C4-2B (cell line): ENCODE results near the gene SVBP.
"Not testable (repeated sequence)": the region's sequence is repeated elsewhere in the genome, so short reads cannot be mapped to it uniquely, and the experiment has no call there.

ENCODE experiments used
- H3K27ac ChIP-seq: fragments of 450-650 bp; 2 replicates; pipeline ENCODE4 v1.5.1; 2017
- ZFX ChIP-seq: fragments of 450-650 bp; IDR thresholded peaks from 2 replicates; pipeline ENCODE4 v1.6.1; 2017
- TF ChIP-seq, protein P1 (sequence below): fragments of 450-650 bp; conservative IDR thresholded peaks from 2 replicates; pipeline ENCODE4 v1.5.1; 2017; ENCODE audit warnings: mild to moderate bottlenecking

The SVBP gene, protein sequence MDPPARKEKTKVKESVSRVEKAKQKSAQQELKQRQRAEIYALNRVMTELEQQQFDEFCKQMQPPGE

DNA sequence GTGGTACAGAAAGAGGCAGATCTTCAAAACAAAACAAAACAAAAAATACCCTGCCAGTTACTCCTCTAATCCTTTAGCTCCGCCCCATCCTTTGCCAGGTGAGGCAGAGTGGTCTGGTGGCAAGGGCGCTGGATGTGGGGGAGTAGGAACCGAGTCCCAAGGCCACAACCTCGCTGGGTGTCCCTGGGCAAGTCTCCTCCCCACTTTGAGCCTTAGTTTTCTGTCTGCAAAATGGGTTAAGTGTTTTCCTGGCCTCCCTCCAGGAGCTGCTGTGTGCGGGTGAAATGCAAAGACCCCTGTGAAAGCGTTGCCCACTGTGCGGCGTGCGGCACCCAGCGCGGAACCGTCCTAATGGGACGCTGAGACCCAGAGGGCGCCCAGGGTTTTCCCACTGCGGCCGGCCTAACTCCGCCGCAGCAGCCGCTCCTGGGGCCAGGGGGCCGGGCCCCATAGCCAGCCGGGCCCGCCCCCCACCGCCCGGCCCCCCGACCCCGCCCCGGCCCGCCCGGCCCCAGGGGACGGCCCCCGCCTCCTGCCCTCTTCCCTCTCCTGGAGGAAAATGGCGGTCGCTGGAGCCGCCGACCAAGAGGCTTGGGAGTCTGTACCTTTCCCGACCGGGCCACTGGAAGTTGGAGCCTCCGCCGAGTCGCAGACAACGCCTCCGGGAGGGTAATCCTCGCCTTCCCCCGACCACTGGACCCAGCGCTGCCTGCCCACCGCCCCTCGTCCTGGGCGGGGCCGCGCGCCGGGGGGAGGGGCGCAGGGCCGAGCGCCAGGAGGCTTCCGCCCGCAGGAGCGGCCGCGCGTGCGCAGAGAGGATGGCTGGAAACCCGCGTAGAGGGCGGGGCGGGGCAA is at the start of gene SVBP, which contains the start of gene ERMAP:
Gene SVBP, minus strand, starts transcription at position 813 of the 855 bp plus-strand sequence. CDS start 853 bp downstream, outside the sequence.
Gene ERMAP, plus strand, starts transcription at position 538 of the 855 bp plus-strand sequence. CDS start 13,327 bp downstream, outside the sequence.
- TF ChIP-seq, protein P1, sequence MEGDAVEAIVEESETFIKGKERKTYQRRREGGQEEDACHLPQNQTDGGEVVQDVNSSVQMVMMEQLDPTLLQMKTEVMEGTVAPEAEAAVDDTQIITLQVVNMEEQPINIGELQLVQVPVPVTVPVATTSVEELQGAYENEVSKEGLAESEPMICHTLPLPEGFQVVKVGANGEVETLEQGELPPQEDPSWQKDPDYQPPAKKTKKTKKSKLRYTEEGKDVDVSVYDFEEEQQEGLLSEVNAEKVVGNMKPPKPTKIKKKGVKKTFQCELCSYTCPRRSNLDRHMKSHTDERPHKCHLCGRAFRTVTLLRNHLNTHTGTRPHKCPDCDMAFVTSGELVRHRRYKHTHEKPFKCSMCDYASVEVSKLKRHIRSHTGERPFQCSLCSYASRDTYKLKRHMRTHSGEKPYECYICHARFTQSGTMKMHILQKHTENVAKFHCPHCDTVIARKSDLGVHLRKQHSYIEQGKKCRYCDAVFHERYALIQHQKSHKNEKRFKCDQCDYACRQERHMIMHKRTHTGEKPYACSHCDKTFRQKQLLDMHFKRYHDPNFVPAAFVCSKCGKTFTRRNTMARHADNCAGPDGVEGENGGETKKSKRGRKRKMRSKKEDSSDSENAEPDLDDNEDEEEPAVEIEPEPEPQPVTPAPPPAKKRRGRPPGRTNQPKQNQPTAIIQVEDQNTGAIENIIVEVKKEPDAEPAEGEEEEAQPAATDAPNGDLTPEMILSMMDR: no peak
- TF ChIP-seq ZFX: no peak
- peak within 1 kb of the TSS; percentile 79 for H3K27ac ChIP-seq

DNA sequence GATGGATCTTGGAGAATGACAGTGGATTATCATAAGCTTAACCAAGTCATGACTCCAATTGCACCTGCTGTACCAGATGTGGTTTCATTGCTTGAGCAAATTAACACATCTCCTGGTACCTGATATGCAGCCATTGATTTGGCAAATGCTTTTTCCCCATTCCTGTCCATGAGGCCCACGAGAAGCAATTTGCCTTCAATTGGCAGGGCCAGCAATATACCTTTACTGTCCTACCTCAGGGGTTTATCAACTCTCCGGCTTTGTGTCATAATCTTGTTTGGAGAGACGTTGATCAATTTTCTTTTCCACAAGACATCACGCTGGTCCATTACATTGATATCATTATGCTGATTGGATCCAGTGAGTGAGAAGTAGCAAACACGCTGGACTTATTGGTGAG is 49.4 kb upstream of the SVBP start:
- no peak overlapping the region for H3K27ac ChIP-seq
- no peak for TF ChIP-seq ZFX
- TF ChIP-seq, protein P1: no peak

DNA sequence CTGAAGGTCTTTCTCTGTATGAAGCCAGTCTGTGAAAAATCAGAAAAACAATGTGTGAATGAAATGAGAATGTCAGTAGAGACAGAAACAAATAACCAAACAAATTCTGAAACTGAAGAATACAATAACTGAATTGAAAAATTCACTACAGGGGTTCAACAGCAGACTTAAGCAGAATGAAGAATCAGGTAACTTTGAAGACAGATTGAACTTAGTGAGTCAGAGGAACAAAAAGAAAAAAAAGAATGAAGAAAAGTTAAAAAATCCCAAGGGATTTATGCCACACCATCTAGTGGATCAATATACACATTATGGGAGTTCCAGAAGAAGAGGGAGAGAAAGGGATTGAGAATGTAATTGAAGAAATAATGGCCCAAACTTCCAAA is 43.8 kb upstream of the SVBP start:
- no peak for TF ChIP-seq ZFX
- TF ChIP-seq, protein P1: no peak; the same call in 1 of the 2 replicates
- no peak overlapping the region for H3K27ac ChIP-seq

DNA sequence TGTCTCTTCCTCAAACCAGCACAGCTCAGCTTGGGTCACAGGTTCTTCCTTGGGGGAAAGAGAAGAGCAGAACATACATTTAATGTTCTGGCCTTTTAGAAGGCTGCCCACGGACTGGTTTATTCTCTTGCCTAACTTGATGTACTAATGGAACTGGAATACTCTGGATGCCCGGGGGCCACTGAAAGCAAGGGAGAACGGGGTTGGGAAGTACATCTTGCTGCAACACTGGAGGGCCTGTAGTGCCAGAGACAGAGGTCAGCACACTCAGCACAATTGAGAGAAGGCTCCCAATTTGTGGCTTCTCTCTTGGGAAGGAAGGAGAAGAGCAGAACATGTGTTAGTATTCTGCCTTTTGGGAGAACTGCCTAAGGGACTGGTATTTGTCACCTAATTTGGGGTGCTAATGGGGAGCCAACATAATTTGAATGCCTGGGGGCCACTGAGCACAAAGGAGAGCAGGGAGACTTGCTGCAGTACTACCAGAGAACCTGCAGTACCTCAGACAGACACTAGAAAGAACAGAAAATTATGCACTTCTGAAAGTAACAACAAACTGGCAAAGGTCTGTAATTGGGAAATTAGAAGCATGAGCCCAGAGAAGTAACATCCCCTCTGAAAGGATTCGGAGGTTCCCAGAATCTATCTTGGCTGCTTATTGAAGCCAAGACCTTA is 43.3 kb upstream of the SVBP start:
- TF ChIP-seq, protein P1: no peak; the same call in 1 of the 2 replicates
- TF ChIP-seq ZFX: no peak
- H3K27ac ChIP-seq: no peak overlapping the region

DNA sequence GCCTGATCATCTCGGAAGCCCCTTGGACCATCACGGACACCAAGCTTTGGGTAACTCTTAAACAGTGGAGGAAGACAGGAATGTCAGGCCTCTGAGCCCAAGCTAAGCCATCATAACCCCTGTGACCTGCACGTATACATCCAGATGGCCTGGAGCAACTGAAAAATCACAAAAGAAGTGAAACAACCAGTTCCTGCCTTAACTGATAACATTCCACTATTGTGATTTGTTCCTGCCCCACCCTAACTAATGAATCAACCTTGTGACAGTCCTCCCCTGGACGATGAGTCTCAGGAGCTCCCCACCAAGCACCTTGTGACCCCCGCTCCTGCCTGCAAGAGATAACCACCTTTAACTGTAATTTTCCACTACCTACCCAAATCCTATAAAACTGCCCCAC is 42.2 kb upstream of the SVBP start:
- H3K27ac ChIP-seq: not testable (repeated sequence)

DNA sequence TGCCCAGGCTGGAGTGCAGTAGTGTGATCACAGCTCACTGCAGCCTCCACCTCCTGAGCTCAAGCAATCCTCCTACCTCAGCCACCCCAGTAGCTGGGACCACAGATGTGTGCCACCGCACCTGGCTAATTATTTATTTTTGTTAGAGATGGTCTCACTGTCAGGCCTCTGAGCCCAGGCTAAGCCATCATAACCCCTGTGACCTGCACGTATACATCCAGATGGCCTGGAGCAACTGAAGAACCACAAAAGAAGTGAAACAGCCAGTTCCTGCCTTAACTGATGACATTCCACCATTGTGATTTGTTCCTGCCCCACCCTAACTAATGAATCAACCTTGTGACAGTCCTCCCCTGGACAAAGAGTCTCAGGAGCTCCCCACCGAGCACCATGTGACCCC is 39.4 kb upstream of the SVBP start:
- not testable (repeated sequence) for H3K27ac ChIP-seq

DNA sequence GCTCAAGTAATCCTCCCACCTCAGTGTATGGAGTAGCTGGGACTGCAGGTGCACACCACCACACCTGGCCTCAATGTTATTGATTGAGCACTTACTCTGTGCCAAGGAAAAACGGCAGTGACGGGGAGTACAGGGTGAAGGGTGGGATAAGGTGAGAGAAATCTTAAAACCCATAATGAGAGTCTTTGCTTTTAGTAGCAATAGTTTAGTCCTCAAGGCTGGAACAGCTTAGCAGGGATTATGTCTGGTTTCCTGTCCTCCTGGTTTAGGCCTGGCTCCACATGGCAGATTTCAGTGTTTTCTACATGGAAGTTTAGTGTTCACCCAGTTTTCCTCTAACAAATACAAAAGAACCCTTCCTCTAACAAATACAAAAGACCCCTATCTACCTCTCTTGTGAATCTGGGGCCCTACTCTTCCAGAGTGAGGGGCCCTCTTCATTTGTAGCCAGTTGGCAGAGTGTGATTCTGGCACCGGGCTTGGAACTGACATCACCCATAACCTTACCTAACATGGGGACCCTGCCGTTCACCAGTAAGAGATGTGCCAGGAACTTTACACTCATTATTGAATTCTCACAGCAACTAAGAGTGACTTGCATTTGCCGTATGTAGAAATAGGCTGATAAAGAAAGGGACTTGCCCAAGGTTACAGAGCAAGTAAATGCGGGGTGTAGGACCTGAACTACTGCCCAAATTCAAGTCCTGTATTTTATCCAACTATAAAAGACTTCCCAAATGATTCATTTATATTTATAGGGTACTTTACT is 36.1 kb upstream of the SVBP start:
- no peak for TF ChIP-seq ZFX
- TF ChIP-seq, protein P1: no peak
- no peak overlapping the region; the same call in 1 of the 2 replicates for H3K27ac ChIP-seq

DNA sequence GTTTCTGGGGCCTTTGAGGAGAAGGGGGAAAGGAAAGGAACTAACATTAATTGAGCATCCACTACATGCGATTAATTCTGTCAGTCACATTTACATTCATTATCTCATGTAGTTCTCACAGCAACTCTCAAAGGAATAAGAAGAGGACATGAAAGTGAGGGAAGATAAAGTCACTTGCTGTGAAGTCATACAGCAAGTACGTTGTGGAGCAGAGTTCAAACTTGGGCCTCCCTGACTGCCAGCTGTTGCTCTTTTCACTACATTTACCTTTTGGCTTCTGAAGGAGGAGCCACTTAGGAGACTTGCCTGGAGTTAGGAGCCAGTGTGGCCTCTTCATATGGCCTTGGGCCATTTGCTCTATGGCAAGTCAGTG is 35.4 kb upstream of the SVBP start:
- H3K27ac ChIP-seq: no peak overlapping the region
- TF ChIP-seq ZFX: no peak
